GM21381 (cell line): ENCODE results near the gene RAB6B.

Experiments
- ATAC-seq: cut with Tn5 transposase; IDR thresholded peaks from one replicate; pipeline ENCODE4 v1.9.1; 2021; ENCODE audit warnings: mild to moderate bottlenecking, moderate library complexity; ENCODE audit not compliant: unreplicated experiment

RAB6B gene

DNA sequence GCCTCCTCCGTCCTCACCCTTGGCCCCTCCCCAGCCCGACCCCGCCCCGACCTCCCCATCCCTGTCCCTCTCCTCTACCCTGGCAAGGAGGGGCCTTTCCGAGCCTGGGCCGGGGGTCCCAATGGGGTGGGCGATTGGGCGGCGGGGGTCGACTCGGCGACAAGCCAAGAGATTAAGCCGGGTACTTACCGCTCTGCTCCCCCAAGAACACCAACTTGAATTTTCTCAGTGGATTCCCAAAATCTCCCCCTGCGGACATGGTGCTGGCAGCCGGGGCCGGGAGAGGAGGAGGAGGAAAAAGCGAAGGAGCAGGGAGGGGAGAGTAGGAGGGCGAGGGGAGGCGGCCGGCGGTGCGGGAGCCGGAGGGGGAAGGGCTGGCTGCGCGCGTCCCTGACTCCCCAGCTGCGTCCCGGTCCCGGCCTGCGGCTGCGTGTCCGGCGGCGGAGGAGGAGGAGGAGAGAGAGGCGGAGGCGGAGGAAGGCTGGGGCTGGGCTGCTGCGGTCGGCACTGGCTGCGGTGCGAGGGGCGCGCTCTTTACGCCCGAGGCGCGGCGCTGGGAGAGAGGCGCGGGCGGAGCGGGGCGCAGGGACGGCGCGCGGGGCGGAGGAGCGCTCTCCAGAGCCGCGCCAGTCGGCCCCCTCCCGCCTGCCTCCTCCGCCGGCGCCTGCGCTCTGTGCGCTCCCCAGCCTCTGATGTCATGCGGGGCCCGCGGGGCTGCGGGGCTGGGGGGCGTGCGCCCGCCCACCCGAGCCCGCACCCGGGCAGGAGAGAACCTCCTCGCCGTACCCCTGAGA is at the start of gene RAB6B:
Gene RAB6B (minus strand): TSS at position 675 of the 794 bp plus-strand sequence. CDS start 416 bp downstream, at position 259.
- ATAC-seq, result no peak

DNA sequence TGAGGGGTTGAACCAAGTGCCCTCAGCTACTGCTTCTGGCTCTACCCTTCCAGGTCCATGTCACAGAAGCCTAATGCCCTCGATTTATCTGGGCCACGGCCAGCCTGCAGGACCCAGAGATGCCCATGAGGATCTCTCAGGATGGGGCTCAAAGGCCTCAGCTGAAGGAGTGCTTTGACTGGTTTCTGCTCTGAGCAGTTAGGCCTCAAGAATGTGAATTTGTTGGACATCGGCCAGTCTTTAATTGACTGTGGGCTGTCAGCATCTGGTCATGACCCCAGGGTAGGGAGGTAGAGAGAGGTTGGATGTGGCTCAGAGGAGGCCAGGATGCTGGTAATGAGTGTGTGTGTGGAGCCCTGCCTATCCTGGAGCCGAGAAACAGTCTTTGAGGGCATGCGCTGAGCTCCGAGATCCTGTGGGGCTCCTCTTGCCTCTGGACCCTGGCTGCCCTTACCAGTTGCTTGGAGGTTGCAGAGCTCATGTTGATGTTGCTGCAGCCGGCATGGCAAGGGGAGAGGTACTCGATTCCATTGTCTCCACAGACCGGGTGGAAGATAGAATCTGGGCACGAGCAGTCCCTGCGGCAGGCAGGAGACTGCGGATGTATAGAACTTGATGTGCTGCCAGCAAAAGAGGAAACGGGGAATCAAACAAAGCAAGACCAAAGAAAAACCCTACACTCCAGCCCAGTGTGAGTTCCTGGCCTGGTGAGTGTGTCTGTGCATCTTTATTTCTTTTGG is 49.1 kb upstream of the RAB6B start:
- ATAC-seq, result no peak

DNA sequence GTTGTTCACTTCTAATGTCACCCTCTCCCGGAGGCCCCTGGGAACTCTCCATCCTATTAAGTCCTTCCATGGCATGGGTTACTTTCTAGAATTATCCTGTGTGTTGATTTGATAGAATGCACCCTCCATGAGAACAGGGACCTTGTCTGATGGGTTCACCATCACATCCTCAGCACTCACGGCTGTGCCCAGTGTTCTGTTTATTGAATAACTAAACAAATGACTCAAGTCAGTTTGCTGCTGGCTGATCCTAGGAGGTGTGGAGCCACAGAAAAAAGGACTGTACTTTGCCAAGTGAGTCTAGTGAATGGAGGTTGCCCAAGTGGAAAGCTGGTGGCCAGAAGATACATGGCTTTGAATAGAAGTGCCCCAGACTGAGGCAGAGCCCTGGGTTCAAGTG is 48.5 kb upstream of the RAB6B start:
- no peak for ATAC-seq

DNA sequence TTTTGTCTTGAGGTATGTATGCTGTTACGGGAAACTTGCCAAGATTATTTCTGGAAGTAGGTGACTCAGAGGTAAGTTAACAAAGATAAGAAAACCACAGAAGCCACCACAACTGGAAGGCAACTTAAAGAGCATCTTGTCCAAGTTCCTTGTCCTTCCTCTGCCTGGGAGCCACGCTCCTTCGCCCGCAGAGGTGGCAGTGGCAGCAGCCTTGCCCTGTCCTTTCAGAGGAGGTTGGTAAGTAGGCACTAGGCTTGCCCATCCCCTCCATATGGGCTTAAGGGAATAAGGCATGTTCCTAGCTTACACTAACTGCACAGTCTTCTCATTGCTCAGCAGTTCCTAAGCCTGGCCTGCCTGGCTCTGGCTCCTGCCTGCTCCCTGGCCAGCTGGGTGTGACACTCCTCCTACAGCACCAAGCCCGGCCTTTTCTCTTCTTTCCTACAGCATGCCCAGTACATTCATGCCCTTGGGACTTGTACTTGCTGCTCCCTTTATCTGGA is 48.0 kb upstream of the RAB6B start:
- ATAC-seq, result no peak

DNA sequence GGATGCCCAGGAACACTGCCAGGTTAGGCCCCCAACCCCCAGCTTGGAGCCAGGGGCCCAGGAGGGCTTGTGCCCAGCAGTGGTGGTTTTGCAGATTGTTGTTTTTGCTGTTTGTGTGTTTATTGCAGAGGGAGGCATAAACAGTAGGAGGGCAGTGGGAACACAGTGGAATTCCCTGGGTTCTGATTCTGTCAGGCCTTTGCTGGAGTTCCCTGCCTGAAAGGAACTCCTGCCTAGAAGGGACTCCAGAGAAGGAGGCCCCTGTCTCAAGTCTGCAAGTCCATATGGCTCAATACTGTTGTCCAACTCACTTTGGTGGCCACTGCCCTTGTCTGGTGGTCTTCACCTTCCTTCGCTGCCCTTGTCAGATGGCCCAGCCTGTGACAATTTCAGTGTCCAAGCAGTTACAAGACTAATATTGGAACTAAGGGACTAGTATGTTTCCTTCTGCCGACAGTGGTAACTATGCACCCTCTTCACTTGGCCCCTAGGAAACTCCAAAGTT is 47.4 kb upstream of the RAB6B start:
- no peak for ATAC-seq

DNA sequence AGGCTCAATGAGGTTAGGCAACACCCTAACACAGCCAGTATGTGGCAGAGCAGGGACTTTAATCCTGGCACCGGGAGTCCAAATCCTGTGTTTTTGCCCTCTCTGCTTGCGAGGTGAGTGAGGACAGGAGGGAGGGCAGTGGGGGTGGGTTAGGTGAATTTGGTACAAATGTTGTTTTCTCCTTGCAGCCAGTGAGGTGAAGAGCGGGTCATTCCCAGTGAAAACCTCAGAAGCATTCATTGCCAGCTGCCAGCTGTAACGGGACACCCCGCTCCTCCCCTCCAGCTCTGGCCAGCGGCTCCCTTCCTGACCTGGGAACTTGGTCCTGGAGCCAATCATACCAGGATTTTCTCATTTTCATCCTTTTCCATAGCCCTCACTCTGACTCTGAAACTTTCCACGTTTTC is 45.7 kb upstream of the RAB6B start:
- no peak for ATAC-seq

DNA sequence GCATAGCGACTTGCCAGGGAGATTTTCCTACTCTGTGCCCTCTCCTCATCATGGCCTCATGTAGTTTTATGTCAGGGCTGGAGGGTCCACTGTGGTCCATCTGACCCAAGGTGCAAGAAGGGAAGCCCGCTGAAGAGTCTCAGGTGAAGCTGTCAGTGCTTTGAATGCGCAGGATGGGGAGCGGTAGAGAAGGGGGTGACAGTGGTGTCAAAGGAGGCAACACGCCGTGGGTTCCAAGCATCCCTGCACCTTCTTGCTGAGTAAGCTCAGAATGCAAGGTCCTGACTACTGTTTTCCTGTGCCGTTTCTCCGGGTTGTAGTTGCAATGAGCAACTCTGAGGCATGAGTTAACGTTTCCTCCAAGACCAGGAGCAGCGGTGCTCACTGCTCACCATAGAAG is 44.9 kb upstream of the RAB6B start:
- no peak for ATAC-seq

DNA sequence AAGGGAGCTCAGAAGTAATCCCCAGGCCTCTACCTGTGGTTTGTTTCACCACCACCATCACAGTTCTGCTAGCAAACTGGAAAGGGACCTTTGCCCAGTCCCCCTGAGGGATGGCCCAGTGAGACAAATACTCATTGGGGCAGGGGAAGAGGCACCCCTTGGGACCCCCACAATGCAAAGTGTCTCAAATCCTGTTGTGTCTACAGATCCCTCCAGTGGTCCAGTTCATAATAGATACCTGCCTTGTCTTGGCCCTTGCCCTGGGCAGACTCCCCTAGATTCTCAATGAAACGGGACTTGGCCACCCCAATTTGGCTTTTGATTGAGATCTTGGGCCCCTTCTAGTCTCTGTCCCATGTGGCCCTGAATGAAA is 43.8 kb upstream of the RAB6B start:
- ATAC-seq, result no peak

DNA sequence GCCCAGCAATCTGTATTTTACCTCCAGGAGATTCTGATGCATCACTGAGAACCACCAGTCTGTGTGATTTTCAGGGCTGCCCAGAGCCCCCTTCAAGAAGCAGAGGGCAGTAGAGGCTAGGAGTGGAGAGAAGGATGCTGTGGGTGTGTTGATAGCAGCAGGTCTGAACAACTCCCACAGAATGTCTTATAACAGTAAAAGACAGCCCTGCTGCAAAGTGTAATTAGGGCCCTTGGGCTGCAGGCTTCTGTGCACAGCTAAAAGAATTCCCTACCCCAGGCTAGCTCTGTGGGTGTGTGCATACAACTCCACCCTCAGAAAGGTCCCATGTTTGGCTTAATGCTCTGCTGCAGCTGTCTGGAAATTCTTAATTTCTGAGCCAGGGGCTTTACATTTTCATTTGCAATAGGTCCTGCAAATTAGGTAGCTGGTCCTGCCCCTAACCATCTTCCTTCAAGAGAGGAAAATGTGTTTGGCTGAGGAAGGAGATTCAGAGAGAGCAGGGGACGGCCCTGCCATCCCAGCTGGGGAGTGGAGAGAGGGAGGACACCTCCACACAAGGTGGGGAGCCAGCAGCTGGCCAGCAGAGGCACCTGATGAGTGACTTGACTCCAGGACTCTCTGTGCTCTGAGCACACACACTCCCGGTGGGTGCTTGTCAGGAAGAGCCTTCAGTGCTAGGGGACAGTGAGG is 43.2 kb upstream of the RAB6B start:
- no peak for ATAC-seq

DNA sequence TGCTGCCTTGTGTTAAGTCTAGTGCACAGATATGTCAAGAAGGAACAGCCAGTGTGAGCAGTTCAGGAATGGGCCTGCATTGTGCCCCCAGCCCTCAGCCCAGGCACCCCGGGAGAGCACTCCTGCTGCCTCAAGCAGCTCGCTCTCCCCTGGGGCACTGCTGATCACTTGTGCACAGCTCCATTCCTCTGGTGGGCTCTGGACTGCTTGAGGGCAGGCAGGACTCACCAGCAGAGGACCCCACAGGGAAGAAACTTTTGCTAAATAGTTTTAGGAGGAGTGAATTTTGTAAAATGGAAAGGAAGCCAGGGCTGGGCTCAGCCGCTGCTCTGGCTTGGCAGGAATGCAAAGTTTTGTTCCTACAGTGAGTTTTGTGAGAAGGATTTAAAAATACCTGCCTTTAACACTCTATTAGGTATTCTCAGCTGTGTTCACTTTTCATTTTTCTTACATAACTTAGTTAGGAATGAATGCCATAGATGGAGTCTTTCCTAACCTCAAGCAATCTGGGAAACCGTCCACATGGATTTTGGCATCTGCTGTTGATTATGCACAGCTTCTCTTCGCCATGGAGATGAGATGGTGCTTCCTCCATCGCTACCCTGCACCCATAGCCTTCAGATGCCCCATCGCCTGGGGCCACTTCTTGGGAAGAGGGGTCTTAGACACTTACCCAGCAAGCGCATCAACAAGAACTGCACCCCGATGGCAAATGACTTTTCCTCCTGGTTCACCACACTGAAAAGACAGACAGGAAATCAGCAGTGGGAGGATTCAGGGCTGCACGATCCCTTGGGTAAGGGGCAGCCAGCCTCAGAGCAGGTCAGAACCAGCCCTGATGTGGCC is 42.3 kb upstream of the RAB6B start:
- no peak for ATAC-seq

DNA sequence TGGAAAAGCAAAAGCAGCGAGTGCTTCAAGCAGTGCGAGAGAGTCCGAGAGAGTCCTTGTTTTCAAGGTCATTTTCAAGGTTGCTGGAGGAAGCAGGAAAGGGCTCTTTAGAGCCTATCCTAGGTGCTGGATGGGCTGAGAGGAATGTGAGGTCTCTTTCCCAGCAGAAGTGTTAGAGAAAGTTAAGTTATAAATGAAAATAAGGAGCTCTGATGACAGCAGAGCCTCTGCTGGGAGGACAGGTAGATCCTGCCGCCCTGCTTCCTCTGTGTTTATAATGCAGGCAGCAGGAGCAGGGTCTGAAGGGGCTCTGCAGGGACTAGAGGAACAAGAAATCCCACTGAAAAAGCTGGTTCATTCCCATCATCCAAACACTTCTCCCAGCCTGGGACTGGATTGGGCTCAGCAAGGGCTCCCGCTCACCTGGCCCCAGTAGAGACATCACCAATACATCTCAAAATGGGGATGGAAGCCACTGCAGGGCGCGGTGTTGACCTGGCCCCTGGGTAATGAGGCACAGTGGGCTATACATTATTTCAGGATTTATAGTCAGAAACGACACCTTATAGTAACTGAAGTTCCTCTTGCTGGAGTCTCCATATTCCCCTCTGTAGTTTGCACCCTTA is 41.5 kb upstream of the RAB6B start:
- ATAC-seq, result no peak

DNA sequence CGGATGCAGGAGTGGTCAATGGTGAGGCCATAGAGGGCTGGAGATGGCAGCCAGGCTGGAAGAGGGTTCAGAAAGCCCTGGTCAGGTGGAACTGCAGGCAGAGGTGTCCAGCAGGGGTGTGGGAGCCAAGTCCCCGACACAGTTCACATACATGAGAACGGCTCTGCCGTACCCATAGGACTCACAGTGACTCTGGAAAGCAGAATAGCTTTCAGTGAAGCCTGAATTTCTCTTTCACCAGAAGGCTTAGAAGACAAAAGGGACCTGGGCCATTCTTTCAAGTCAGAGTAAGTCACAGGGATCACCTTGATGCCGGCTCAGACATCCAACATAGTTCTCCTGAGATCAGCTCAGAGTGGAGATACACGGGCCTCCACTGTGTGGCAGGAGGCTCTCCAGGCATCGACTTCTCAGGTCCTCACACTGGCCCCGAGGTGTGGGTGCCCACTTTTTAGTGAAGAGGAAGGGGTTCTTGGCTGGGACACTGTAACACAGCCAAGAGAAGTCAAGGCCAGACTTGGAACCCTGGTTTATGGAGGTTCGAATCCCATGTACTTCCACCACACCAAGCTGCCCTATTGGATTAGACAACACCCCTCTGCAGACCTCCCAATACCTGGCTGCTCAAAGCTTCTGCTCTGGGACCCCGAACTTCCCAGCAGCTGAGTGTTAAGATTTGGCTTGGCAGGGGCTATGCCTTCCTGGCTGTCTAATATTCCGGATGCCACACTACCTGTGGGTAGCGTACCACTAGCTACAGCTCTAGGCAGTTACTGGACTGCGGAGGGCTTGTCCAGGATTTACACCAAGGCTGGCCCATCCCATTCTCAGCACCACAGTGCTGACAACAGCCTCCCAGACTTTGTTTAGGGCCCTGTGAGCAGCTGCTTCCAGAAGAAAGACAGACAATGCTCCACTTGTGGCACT is 40.4 kb upstream of the RAB6B start:
- ATAC-seq, result no peak

DNA sequence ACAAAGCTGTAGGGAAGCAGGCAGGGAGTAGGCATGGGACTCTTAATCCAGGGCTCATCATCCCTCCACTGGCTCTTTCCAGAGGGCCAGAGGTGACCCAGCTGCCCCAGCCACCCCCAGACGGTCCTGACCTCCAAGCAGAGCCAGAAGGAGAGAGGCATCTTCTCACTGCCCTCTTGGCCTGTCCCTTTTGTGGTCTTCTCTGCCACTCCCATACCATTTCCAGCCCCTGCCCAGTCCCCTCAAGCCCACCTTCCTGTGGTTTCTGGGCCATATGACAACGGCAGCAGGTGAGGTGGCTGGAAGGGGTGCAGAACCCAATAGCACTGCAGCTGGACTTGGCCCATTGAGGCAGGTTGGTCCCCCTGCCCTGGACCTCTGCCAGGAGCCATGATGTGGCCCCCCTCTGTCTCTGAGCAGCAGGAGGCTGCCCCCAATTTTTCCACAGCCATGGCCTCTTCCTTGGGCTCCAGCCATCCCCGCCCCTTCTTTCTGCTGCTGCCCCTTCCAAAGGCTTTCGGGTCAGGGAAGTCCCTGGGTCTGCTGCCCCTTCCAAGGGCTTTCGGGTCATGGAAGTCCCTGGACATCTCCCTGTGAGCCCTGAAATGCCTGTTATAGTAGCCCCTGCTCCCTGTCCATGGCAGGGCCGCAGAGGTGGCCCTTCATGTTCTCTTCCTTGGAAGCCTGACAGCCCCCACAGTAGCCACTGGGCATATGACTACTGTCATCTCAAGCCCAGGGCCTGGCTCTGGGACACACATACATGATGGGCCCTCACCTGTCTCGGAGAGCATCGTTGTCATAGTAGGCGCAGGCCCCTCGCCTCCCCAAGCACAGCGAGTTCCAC is 39.5 kb upstream of the RAB6B start:
- no peak for ATAC-seq

DNA sequence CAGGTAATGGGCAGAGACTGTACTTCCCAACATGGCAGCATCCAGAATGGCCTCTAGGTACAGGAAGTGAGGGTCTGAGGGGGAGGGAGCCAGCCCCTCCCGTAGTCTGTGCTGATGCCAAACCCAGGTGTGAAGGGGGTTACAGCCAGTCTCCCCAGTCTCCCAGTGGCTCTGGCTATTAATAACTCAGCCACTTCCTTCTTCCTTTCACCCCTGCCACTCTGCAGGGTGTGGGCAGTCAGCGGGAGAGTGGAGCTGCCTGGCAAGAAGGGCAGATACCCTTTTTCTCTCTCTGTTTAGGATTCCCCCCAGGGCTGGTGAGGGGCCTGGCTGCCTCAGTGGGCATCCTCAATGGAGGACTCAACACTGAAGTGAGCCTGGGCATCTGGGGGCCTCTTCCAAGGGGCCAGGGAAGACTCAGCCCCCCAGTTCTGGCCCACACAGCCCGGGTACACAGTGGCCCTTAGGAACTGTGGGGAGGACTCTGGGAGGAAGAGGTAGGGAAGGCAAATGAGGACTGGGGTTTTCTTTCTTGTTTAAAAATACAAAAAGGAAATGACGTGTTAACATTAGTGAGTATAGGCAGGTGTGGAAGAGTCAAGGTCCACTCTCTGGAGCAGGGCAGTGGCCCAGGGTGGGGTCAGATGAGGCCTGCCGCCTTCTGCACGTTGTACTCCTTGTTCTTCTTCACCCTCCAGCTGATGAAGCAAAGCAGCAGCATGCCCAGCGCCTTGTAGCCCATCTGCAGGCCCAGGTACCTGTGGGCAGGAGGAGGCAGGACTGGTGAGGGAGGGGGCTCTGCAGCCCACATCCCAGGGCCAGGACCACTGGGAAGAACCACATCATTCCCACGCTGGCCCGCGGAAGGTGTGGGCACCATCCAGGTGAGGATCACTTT is 38.6 kb upstream of the RAB6B start:
- no peak for ATAC-seq

DNA sequence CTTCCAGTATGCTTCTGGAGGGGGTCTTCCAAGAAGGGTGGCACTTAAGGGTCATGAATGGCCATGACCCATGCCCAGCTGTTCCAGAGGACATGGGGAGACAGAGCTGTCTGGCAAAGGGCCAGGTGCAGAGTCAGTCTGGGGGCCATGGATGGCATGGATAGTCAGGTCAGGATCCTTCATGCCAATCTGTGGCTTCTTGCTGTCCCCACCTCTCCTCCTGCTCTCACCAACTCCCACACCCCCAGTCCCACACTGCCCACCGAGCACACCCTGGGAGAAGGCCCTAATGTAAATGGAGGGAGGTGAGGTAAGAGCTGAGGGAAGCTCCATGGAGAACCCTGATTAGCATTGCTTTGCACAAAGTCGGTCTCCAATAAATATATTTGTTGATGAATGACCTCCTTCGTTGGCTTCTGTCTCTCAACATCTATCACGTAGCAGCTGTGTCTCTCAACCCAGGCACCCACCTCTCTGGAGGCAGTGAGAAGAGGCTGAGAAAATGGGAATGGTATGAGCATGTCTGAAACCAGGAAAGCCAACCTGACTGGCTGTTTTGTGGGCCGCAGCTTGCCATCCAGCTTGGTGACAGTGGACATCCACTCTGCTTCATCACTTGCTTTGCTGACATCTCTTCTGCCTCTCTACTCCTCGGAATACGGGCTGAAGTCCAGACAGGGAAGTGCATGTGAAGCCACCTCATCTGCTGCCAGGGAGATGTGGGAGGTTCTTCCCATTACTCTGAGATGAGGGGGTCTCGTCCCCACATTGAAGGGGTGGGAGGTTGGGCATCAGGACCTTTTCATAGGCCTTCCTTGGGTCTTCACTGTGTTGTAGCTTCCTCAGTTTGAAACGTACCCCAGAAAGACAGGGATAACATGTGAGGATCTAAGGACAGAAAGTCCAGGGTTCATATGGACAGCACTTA is 37.7 kb upstream of the RAB6B start:
- no peak for ATAC-seq

DNA sequence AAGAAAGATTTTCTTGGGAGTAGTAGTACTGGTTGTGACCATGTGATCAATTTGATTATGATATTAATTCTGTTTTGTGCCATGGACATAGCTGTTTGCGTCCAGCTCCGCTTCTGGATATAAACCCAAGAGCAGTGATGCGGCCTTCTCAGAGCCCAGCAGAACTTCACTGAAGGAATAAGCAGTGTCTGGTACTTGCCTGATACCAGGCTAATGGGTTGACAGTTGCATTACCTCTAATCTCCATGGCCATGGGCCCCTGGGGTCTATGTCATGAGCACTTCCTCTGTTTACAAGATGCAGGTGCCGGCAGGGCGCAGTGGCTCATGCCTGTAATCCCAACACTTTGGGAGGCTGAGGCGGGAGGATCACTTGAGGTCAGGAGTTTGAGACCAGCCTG is 36.3 kb upstream of the RAB6B start:
- ATAC-seq, result no peak
